Mesodermal cell (in vitro differentiated cells): Measurements from ENCODE around the gene HSPA1L.
A peak's percentile ranks its signal among the peaks of the same experiment; 100 is the strongest.

Source experiments
- H3K27ac ChIP-seq: 2 replicates; pipeline ENCODE4 v1.7.0; 2013; ENCODE audit warnings: mild to moderate bottlenecking, low read depth, low read length, moderate library complexity; ENCODE audit not compliant: severe bottlenecking
- H3K36me3 ChIP-seq: 2 replicates; pipeline ENCODE4 v1.7.1; 2013; ENCODE audit warnings: mild to moderate bottlenecking, low read length, moderate library complexity; ENCODE audit not compliant: control insufficient read depth, insufficient read depth
- H3K4me1 ChIP-seq: one replicate; pipeline ENCODE4 v1.7.1; 2013; ENCODE audit warnings: mild to moderate bottlenecking, low read length; ENCODE audit not compliant: insufficient read depth, control insufficient read depth, poor library complexity, severe bottlenecking
- H3K4me3 ChIP-seq: 2 replicates; pipeline ENCODE4 v1.7.0; 2013; ENCODE audit warnings: low read length, control low read depth, mild to moderate bottlenecking; ENCODE audit not compliant: insufficient read depth, poor library complexity, severe bottlenecking; ENCODE audit errors: extremely low read depth
- H3K9me3 ChIP-seq: 2 replicates; pipeline ENCODE4 v1.7.1; 2013; ENCODE audit warnings: mild to moderate bottlenecking, low read length, moderate library complexity; ENCODE audit not compliant: control insufficient read depth
- WGBS, 2 experiments: methylation state at CpG; one replicate each; pipeline ENCODE4 v1.1.5; 2013; ENCODE audit warnings: missing lambda C conversion rate in 2 of 2; ENCODE audit not compliant: insufficient coverage in 2 of 2; 5-methylcytosine and 5-hydroxymethylcytosine counted together

HSPA1L gene

GRCh38 chr6:31771992-31772358 is 43.1 kb downstream of the HSPA1L start:
- H3K36me3 ChIP-seq = no peaks in the 10 kb centered on the region
- no peak overlapping the region for H3K27ac ChIP-seq
- WGBS, 2 experiments = 94% methylated on average over 3 of the region's 4 CpGs; no CpG with 5 or more reads in 1 of the 2 experiments

GRCh38 chr6:31770860-31771259 is 44.2 kb downstream of the HSPA1L start:
- no peaks in the 10 kb centered on the region for H3K36me3 ChIP-seq
- H3K9me3 ChIP-seq = no peaks in the 10 kb centered on the region
- no peak overlapping the region for H3K4me3 ChIP-seq
- no peak overlapping the region for H3K27ac ChIP-seq
- no CpG with 5 or more reads among the region's 2 CpGs for WGBS, 2 experiments
- H3K4me1 ChIP-seq = no peaks in the 10 kb centered on the region

More at GRCh38 chr6:31771992-31772358, 43.1 kb downstream of the HSPA1L start:
- Histone ChIP-seq H3K4me1 (peaks cover 6% of the 10 kb centered on the region), H3K4me3 (no peak overlapping the region), H3K9me3 (no peaks in the 10 kb centered on the region)

- Histone ChIP-seq H3K36me3 (no peaks in the 10 kb centered on the region), H3K9me3 (no peaks in the 10 kb centered on the region), H3K4me1 (no peaks in the 10 kb centered on the region), H3K4me3 (no peak overlapping the region), H3K27ac (no peak overlapping the region)
- WGBS, 2 experiments = 71 to 84% methylated on average over 7 to 8 of the region's 12 CpGs
Measured at GRCh38 chr6:31769684-31770371, 45.3 kb downstream of the HSPA1L start.

GRCh38 chr6:31768363-31769257 is 46.5 kb downstream of the HSPA1L start:
- Histone ChIP-seq H3K4me3 (no peak overlapping the region), H3K4me1 (peaks cover 7% of the 10 kb centered on the region), H3K9me3 (no peaks in the 10 kb centered on the region), H3K27ac (no peak overlapping the region), H3K36me3 (no peaks in the 10 kb centered on the region)
- WGBS, 2 experiments = 94 to 98% methylated on average over 17 to 18 of the region's 18 CpGs

- Histone ChIP-seq H3K27ac (no peak overlapping the region), H3K9me3 (no peaks in the 10 kb centered on the region), H3K4me3 (no peak overlapping the region), H3K36me3 (peaks cover 6% of the 10 kb centered on the region), H3K4me1 (peaks cover 18% of the 10 kb centered on the region)
- 88 to 93% methylated on average over 6 of the region's 6 CpGs for WGBS, 2 experiments
Measured at GRCh38 chr6:31767096-31767645, 47.9 kb downstream of the HSPA1L start.

GRCh38 chr6:31765910-31766794 is 48.9 kb downstream of the HSPA1L start:
- 76 to 82% methylated on average over 36 of the region's 42 CpGs for WGBS, 2 experiments

GRCh38 chr6:31765559-31765909 is 49.5 kb downstream of the HSPA1L start:
- 97% methylated on average over 7 of the region's 9 CpGs; no CpG with 5 or more reads in 1 of the 2 experiments for WGBS, 2 experiments
- Histone ChIP-seq H3K4me3 (no peak overlapping the region), H3K4me1 (peaks cover 18% of the 10 kb centered on the region), H3K9me3 (no peaks in the 10 kb centered on the region), H3K27ac (no peak overlapping the region), H3K36me3 (peaks cover 22% of the 10 kb centered on the region)

More at GRCh38 chr6:31765910-31766794, 48.9 kb downstream of the HSPA1L start:
- H3K27ac ChIP-seq = no peak overlapping the region
- H3K9me3 ChIP-seq = no peaks in the 10 kb centered on the region
- peaks cover 18% of the 10 kb centered on the region for H3K4me1 ChIP-seq
- no peak overlapping the region for H3K4me3 ChIP-seq
- H3K36me3 ChIP-seq = peaks cover 16% of the 10 kb centered on the region

- no peak overlapping the region for H3K4me3 ChIP-seq
- H3K36me3 ChIP-seq = peaks cover 30% of the 10 kb centered on the region
- H3K9me3 ChIP-seq = no peaks in the 10 kb centered on the region
- WGBS, 2 experiments = 95 to 100% methylated on average over 1 to 2 of the region's 4 CpGs
- H3K4me1 ChIP-seq = peaks cover 18% of the 10 kb centered on the region
- peak overlapping the region; percentile 29 for H3K27ac ChIP-seq
Measured at GRCh38 chr6:31764198-31764597, 50.9 kb downstream of the HSPA1L start.

- peaks cover 18% of the 10 kb centered on the region for H3K4me1 ChIP-seq
- peaks cover 30% of the 10 kb centered on the region for H3K36me3 ChIP-seq
- WGBS, 2 experiments = 5 to 10% methylated on average over 1 of the region's 1 CpG
- H3K4me3 ChIP-seq = no peak overlapping the region
- no peaks in the 10 kb centered on the region for H3K9me3 ChIP-seq
- H3K27ac ChIP-seq = peak overlapping the region; percentile 87
Measured at GRCh38 chr6:31763619-31763940, 51.5 kb downstream of the HSPA1L start.

- Histone ChIP-seq H3K9me3 (no peaks in the 10 kb centered on the region), H3K36me3 (peaks cover 30% of the 10 kb centered on the region), H3K27ac (peak overlapping the region; percentile 87), H3K4me3 (no peak overlapping the region), H3K4me1 (peaks cover 18% of the 10 kb centered on the region)
- 75 to 83% methylated on average over 7 of the region's 8 CpGs for WGBS, 2 experiments
Measured at GRCh38 chr6:31762878-31763618, 52.0 kb downstream of the HSPA1L start.
